TTC549 (cell line): ENCODE results near the gene CCDC188.

Source experiments
- FAIRE-seq: peaks from 2 replicates; lab custom pipeline; 2012; peaks lifted over from hg19 to GRCh38; lab: Jason Lieb, UNC

The CCDC188 gene

GRCh38 chr22:20105456-20106204 is 45.2 kb downstream of the CCDC188 start:
- no peak for FAIRE-seq

GRCh38 chr22:20102203-20102780 is 48.6 kb downstream of the CCDC188 start:
- no peak for FAIRE-seq

GRCh38 chr22:20101638-20102037 is 49.2 kb downstream of the CCDC188 start:
- no peak for FAIRE-seq

GRCh38 chr22:20099099-20099711 is 51.6 kb downstream of the CCDC188 start:
- FAIRE-seq: no peak
